ENCODE results near the gene SCUBE1.

The SCUBE1 gene

DNA sequence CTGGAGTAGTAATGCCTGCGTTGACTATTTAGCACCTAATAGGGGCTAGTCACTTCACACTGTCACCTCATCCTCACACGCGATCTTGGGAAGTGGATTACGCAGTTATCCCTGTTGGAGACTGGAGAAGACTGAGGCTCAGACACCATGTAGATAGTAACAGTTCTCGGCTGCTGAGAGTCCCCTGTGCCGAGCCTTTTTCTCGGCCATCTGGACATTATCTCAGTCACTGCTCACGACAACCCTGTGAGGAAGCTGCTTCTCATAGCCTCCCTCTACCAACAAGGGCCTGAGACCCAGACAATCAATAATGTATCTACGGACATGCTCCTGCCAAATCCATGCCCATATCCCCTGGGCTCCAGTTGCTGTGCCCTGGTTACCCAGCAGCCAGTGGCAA is 25.9 kb downstream of the SCUBE1 start:
- no peak overlapping the region for H3K9ac ChIP-seq (ENCODE audit: low read depth, low read length, poor library complexity, severe bottlenecking)
- no peaks in the 10 kb centered on the region for H3K79me2 ChIP-seq (ENCODE audit: insufficient read depth, low read length)
- no peaks in the 10 kb centered on the region for H3K27me3 ChIP-seq (ENCODE audit: insufficient read depth, low read length, poor library complexity, severe bottlenecking)

DNA sequence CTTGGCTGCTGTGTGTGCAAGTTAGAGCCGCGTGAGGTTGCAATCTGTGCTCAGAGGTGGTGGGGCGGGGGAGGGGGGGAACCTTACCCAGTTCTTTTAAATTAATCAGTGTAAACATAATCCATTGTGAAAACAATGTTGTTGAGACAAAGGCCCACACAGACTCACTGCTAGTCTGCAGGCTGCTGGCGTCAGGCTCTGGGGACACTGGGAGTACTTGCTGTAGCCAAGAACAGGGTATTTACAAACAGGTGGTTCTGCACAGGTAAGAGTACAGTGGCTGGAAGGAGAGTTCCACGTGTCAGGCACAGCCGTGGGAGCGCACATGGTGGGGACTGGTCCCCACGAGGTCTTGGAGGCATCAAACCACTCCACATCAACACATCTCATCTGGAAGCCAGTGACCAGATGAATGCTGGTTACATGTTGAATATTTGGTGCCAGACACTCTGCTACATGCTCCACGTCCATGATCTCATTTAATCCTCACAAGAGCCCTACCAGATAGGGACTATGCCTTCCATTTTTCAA is 27.4 kb downstream of the SCUBE1 start:
- no peak for TF ChIP-seq EZH2phosphoT487 (IDR thresholded peaks at IDR 0.05; ENCODE audit: borderline replicate concordance)
- TF ChIP-seq, protein P1, sequence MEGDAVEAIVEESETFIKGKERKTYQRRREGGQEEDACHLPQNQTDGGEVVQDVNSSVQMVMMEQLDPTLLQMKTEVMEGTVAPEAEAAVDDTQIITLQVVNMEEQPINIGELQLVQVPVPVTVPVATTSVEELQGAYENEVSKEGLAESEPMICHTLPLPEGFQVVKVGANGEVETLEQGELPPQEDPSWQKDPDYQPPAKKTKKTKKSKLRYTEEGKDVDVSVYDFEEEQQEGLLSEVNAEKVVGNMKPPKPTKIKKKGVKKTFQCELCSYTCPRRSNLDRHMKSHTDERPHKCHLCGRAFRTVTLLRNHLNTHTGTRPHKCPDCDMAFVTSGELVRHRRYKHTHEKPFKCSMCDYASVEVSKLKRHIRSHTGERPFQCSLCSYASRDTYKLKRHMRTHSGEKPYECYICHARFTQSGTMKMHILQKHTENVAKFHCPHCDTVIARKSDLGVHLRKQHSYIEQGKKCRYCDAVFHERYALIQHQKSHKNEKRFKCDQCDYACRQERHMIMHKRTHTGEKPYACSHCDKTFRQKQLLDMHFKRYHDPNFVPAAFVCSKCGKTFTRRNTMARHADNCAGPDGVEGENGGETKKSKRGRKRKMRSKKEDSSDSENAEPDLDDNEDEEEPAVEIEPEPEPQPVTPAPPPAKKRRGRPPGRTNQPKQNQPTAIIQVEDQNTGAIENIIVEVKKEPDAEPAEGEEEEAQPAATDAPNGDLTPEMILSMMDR (conservative IDR thresholded peaks at IDR 0.05; ENCODE audit: low read length) = no peak
- no peaks in the 10 kb centered on the region for H3K9me3 ChIP-seq (ENCODE audit: insufficient read depth, low read depth, low read length)
- no peaks in the 10 kb centered on the region for H3K36me3 ChIP-seq (ENCODE audit: insufficient read depth, low read length)
- no peaks in the 10 kb centered on the region for H3K27me3 ChIP-seq (ENCODE audit: insufficient read depth, low read length, poor library complexity, severe bottlenecking)
- H3K79me2 ChIP-seq (ENCODE audit: insufficient read depth, low read length) = no peaks in the 10 kb centered on the region
- no peak overlapping the region for H3K9ac ChIP-seq (ENCODE audit: low read depth, low read length, poor library complexity, severe bottlenecking)
- H3K4me3 ChIP-seq (ENCODE audit: low read length, poor library complexity, severe bottlenecking) = no peak overlapping the region
- no peaks in the 10 kb centered on the region for H3K9me2 ChIP-seq (replicated peaks; ENCODE audit: low read depth, low read length)
- no peak overlapping the region for H3K4me2 ChIP-seq (ENCODE audit: low read depth, low read length, poor library complexity, severe bottlenecking)
- no peak overlapping the region for H2AFZ ChIP-seq (ENCODE audit: low read length)
- no peaks in the 10 kb centered on the region for H3F3A ChIP-seq (ENCODE audit: low read depth)
- H4K20me1 ChIP-seq (ENCODE audit: insufficient read depth, low read length, poor library complexity, severe bottlenecking) = no peaks in the 10 kb centered on the region
- H3K4me1 ChIP-seq (ENCODE audit: insufficient read depth, low read length, poor library complexity, severe bottlenecking) = no peaks in the 10 kb centered on the region

More for the DNA sequence above, 25.9 kb downstream of the SCUBE1 start:
- Histone ChIP-seq H3K4me1 (ENCODE audit: insufficient read depth, low read length, poor library complexity, severe bottlenecking) (no peaks in the 10 kb centered on the region), H3K4me2 (ENCODE audit: low read depth, low read length, poor library complexity, severe bottlenecking) (no peak overlapping the region), H3K4me3 (ENCODE audit: low read length, poor library complexity, severe bottlenecking) (no peak overlapping the region), H4K20me1 (ENCODE audit: insufficient read depth, low read length, poor library complexity, severe bottlenecking) (no peaks in the 10 kb centered on the region), H3K9me2 (replicated peaks; ENCODE audit: low read depth, low read length) (no peaks in the 10 kb centered on the region), H3F3A (ENCODE audit: low read depth) (no peaks in the 10 kb centered on the region), H3K9me3 (ENCODE audit: insufficient read depth, low read depth, low read length) (no peaks in the 10 kb centered on the region), H2AFZ (ENCODE audit: low read length) (no peak overlapping the region), H3K36me3 (ENCODE audit: insufficient read depth, low read length) (no peaks in the 10 kb centered on the region)
- TF ChIP-seq EZH2phosphoT487 (IDR thresholded peaks at IDR 0.05; ENCODE audit: borderline replicate concordance) = no peak
- TF ChIP-seq, protein P1 (conservative IDR thresholded peaks at IDR 0.05; ENCODE audit: low read length) = no peak

DNA sequence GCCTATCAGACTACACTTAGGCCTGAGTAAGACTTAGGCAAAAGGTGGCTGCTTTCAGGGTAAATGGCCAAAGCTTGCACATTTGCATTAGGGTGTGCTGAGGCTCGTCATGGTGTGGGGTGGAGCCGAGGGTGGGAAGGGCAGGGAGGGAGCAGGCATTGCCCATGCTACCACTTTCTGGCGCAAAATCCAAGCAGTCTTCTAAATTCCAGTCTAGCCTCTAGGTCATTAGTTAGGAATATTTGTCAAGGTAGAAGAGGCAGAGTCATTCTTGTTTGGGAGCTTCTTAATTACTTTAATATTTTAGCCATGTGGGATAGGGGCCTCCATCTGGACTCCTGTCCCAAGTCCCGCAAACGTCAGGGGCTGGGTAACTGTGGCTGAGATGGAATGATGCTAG is 28.6 kb downstream of the SCUBE1 start:
- Histone ChIP-seq H4K20me1 (ENCODE audit: insufficient read depth, low read length, poor library complexity, severe bottlenecking) (no peaks in the 10 kb centered on the region), H3K9ac (ENCODE audit: low read depth, low read length, poor library complexity, severe bottlenecking) (no peak overlapping the region), H3K4me2 (ENCODE audit: low read depth, low read length, poor library complexity, severe bottlenecking) (no peak overlapping the region), H3K9me2 (replicated peaks; ENCODE audit: low read depth, low read length) (no peaks in the 10 kb centered on the region), H3K4me1 (ENCODE audit: insufficient read depth, low read length, poor library complexity, severe bottlenecking) (no peaks in the 10 kb centered on the region), H3K79me2 (ENCODE audit: insufficient read depth, low read length) (no peaks in the 10 kb centered on the region), H2AFZ (ENCODE audit: low read length) (no peak overlapping the region), H3K4me3 (ENCODE audit: low read length, poor library complexity, severe bottlenecking) (no peak overlapping the region), H3K27me3 (ENCODE audit: insufficient read depth, low read length, poor library complexity, severe bottlenecking) (no peaks in the 10 kb centered on the region), H3K36me3 (ENCODE audit: insufficient read depth, low read length) (no peaks in the 10 kb centered on the region), H3F3A (ENCODE audit: low read depth) (no peaks in the 10 kb centered on the region), H3K9me3 (ENCODE audit: insufficient read depth, low read depth, low read length) (no peaks in the 10 kb centered on the region)
- no peak for TF ChIP-seq EZH2phosphoT487 (IDR thresholded peaks at IDR 0.05; ENCODE audit: borderline replicate concordance)
- TF ChIP-seq, protein P1 (conservative IDR thresholded peaks at IDR 0.05; ENCODE audit: low read length) = no peak

Measured in Loucy (cell line).